ENCODE results near the gene POLG2. TPM values are rescaled to one million over a fixed set of nuclear protein-coding genes. Genes with fewer than 3 reads are reported as not detected.
A peak's percentile ranks its signal among the peaks of the same experiment; 100 is the strongest.

The POLG2 gene
- total and polyA plus RNA-seq, 9 of the 15 experiments (the other 6 are each of a cell fraction or from before 2014, with no cell fraction given) = 13.4 to 44.8 (median 37.0) TPM

GRCh38 chr17:64505340-64506200 is 8.7 kb upstream of the POLG2 start (continued):
- TF ChIP-seq E2F3 (CRISPR knock-in tag; IDR thresholded peaks at IDR 0.05) (0 out of 2 replicates have a peak, but pooled peaks have one; percentile 28), NCOR1 (IDR thresholded peaks at IDR 0.05) (no peak), ETS2 (tag; IDR thresholded peaks at IDR 0.05; ENCODE audit: borderline replicate concordance, poor library complexity, severe bottlenecking) (no peak), ZNF165 (CRISPR knock-in tag; IDR thresholded peaks at IDR 0.05; ENCODE audit: borderline replicate concordance) (no peak), ELK1 (CRISPR knock-in tag; IDR thresholded peaks at IDR 0.05) (no peak), MEF2D (tag; conservative IDR thresholded peaks at IDR 0.05; ENCODE audit: low read depth) (0 out of 2 replicates have a peak, but pooled peaks have one; percentile 21), ZNF707 (CRISPR knock-in tag; conservative IDR thresholded peaks at IDR 0.05) (no peak), SAP30 (IDR thresholded peaks at IDR 0.05; ENCODE audit: borderline replicate concordance, insufficient read depth, low read depth, low read length, poor library complexity, severe bottlenecking) (peak; percentile 77), SOX6 (IDR thresholded peaks at IDR 0.05) (no peak), SMAD1 (IDR thresholded peaks at IDR 0.05; ENCODE audit: low read depth, low read length, partially characterized antibody) (no peak), ZSCAN32 (CRISPR knock-in tag; IDR thresholded peaks at IDR 0.05) (no peak), ZBTB7A (IDR thresholded peaks at IDR 0.05; ENCODE audit: borderline replicate concordance, control insufficient read depth, low read depth, low read length) (no peak), FOXJ2 (tag; IDR thresholded peaks at IDR 0.05) (no peak), MYNN (IDR thresholded peaks at IDR 0.05) (no peak), MYNN (CRISPR knock-in tag; IDR thresholded peaks at IDR 0.05) (no peak), DDX20 (tag; IDR thresholded peaks at IDR 0.05; ENCODE audit: low read depth) (no peak), NFIX (CRISPR knock-in tag; IDR thresholded peaks at IDR 0.05; ENCODE audit: low read depth) (no peak), ZNF354B (CRISPR knock-in tag; IDR thresholded peaks at IDR 0.05) (no peak), POLR2G (IDR thresholded peaks at IDR 0.05; ENCODE audit: low read depth, low read length) (peak; percentile 89), ADNP (tag; IDR thresholded peaks at IDR 0.05) (no peak), KLF1 (tag; IDR thresholded peaks at IDR 0.05) (no peak), ZNF175 (CRISPR knock-in tag; IDR thresholded peaks at IDR 0.05; ENCODE audit: low read depth) (no peak), RFX7 (CRISPR knock-in tag; IDR thresholded peaks at IDR 0.05) (no peak), ZBTB26 (CRISPR knock-in tag; IDR thresholded peaks at IDR 0.05) (peak; percentile 60; the same call in 1 of the 2 replicates)
- TF ChIP-seq, protein P1, sequence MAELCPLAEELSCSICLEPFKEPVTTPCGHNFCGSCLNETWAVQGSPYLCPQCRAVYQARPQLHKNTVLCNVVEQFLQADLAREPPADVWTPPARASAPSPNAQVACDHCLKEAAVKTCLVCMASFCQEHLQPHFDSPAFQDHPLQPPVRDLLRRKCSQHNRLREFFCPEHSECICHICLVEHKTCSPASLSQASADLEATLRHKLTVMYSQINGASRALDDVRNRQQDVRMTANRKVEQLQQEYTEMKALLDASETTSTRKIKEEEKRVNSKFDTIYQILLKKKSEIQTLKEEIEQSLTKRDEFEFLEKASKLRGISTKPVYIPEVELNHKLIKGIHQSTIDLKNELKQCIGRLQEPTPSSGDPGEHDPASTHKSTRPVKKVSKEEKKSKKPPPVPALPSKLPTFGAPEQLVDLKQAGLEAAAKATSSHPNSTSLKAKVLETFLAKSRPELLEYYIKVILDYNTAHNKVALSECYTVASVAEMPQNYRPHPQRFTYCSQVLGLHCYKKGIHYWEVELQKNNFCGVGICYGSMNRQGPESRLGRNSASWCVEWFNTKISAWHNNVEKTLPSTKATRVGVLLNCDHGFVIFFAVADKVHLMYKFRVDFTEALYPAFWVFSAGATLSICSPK (IDR thresholded peaks at IDR 0.05; ENCODE audit: borderline replicate concordance) = 0 out of 2 replicates have a peak, but pooled peaks have one; percentile 81
